ENCODE data around the gene STARD10.

The STARD10 gene

GRCh38 chr11:72705442-72706365 lies 88.1 kb downstream of the STARD10 start:
- no peak for DNase-seq (ENCODE audit: low spot score)

GRCh38 chr11:72704783-72705265 lies 89.0 kb downstream of the STARD10 start:
- no peak for DNase-seq (ENCODE audit: low spot score)
